NCI-H510A (cell line): Measurements from ENCODE around the gene RUNX1.

ENCODE experiments used
- DNase-seq: peaks from one replicate; lab custom pipeline; 2025; lab: John Stamatoyannopoulos, UW

RUNX1 gene

GRCh38 chr21:34846601-34847112 is 202.4 kb downstream of the RUNX1 start:
- no peak for DNase-seq

- DNase-seq: no peak
These were observed 203.3 kb downstream of the RUNX1 start for GRCh38 chr21:34845521-34846451.

GRCh38 chr21:34844924-34845238 is 204.2 kb downstream of the RUNX1 start:
- DNase-seq: peak; percentile 46

- no peak for DNase-seq
These were observed 204.8 kb downstream of the RUNX1 start for GRCh38 chr21:34844013-34844923.

- DNase-seq: no peak
These were observed 205.5 kb downstream of the RUNX1 start for GRCh38 chr21:34843562-34843961.

- no peak for DNase-seq
These were observed 207.9 kb downstream of the RUNX1 start for GRCh38 chr21:34841154-34841553.

- DNase-seq: no peak
These were observed 208.4 kb downstream of the RUNX1 start for GRCh38 chr21:34840693-34841092.

- DNase-seq: no peak
These were observed 209.9 kb downstream of the RUNX1 start for GRCh38 chr21:34838956-34839820.

GRCh38 chr21:34836933-34837505 is 212.1 kb downstream of the RUNX1 start:
- no peak for DNase-seq

- no peak for DNase-seq
These were observed 212.8 kb downstream of the RUNX1 start for GRCh38 chr21:34836103-34836932.

GRCh38 chr21:34835526-34835925 is 213.6 kb downstream of the RUNX1 start:
- no peak for DNase-seq

GRCh38 chr21:34834852-34835501 is 214.1 kb downstream of the RUNX1 start:
- no peak for DNase-seq

- DNase-seq: no peak
These were observed 214.8 kb downstream of the RUNX1 start for GRCh38 chr21:34834290-34834689.

GRCh38 chr21:34833465-34833864 is 215.6 kb downstream of the RUNX1 start:
- no peak for DNase-seq

GRCh38 chr21:34830386-34831170 is 218.5 kb downstream of the RUNX1 start:
- DNase-seq: no peak

- DNase-seq: no peak
These were observed 221.5 kb downstream of the RUNX1 start for GRCh38 chr21:34827445-34828235.

GRCh38 chr21:34826836-34827235 is 222.3 kb downstream of the RUNX1 start:
- no peak for DNase-seq

- no peak for DNase-seq
These were observed 223.1 kb downstream of the RUNX1 start for GRCh38 chr21:34825948-34826548.
